Fibroblast of mammary gland (primary cell): ENCODE measurements around the gene GFPT1.
"Not testable (repeated sequence)": the region's sequence is repeated elsewhere in the genome, so short reads cannot be mapped to it uniquely, and the experiment has no call there.

ENCODE experiments used
- DNase-seq: peaks from one replicate; pipeline ENCODE4 v3.0.0-alpha.2; 2010; ENCODE audit warnings: low read depth
- H3K4me3 ChIP-seq: 2 replicates; pipeline ENCODE4 v1.5.1; 2011; ENCODE audit warnings: low read depth, mild to moderate bottlenecking, low read length, moderate library complexity; ENCODE audit not compliant: control insufficient read depth
- CTCF ChIP-seq: conservative IDR thresholded peaks from 2 replicates; pipeline ENCODE4 v1.5.1; 2011; ENCODE audit warnings: low read depth, low read length, inconsistent platforms; ENCODE audit not compliant: control insufficient read depth, insufficient read depth

Gene GFPT1

DNA sequence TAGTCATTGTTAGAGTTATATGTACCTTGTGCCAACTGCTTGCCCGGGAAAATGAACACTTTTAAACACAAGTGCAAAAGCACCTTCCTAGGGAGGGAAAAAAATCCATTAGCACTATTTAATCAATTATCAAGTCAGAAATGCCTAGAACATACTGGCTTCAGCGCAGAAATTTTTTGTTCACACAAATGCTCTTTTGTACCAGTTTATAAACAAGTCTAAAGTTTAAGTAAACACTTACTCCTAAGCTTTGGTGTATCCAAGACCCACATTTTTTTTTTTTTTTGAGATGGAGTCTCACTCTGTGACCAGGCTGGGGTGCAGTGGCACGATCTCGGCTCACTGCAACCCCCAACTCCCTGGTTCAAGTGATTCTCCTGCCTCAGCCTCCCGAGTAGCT lies 30.6 kb downstream of the GFPT1 start:
- DNase-seq = no peak
- no peak overlapping the region for H3K4me3 ChIP-seq
- TF ChIP-seq CTCF = no peak

DNA sequence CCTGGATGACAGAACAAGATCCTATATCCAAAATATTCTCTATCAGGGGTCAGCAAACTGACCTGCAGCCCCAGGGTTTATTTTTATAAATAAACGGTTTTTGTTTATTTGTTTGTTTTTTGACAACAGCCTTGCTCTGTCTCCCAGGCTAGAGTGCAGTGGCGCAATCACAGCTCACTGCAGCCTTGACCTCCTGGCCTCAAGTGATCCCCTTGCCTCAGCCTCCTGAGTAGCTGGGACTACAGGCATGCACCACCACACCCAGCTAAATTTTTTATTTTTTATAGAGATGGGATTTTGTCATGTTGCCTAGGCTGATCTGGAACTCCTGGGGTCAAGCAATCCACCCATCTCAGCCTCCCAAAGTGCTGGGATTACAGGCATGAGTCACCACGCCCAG lies 32.1 kb downstream of the GFPT1 start:
- not testable (repeated sequence) for H3K4me3 ChIP-seq, DNase-seq

GRCh38 chr2:69353360-69353759 lies 33.7 kb downstream of the GFPT1 start:
- TF ChIP-seq CTCF = no peak
- no peak for DNase-seq
- H3K4me3 ChIP-seq = no peak overlapping the region

- H3K4me3 ChIP-seq = no peak overlapping the region
- TF ChIP-seq CTCF = no peak
- no peak for DNase-seq
Observed at GRCh38 chr2:69348781-69349180, 38.2 kb downstream of the GFPT1 start.

DNA sequence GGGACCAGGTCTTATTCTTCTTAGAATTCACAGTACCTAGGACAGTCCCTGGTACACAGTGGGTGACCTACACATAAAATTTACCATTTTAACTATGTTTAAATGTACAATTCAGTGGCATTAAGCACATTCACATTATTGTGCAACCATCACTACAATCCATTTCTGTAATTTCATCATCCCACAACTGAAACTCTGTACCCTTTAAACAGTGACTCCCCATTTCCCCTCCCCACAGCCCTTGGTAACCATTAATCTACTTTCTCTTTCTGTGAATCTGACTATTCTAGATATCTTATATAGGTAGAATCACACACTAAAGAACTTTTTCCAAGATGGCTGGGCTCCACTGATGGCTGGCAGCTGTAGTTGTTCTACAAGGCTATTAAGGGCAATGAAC lies 41.6 kb downstream of the GFPT1 start:
- no peak for TF ChIP-seq CTCF
- no peak for DNase-seq
- no peak overlapping the region for H3K4me3 ChIP-seq

GRCh38 chr2:69344305-69344704 lies 42.7 kb downstream of the GFPT1 start:
- TF ChIP-seq CTCF = no peak
- H3K4me3 ChIP-seq = no peak overlapping the region
- no peak for DNase-seq

DNA sequence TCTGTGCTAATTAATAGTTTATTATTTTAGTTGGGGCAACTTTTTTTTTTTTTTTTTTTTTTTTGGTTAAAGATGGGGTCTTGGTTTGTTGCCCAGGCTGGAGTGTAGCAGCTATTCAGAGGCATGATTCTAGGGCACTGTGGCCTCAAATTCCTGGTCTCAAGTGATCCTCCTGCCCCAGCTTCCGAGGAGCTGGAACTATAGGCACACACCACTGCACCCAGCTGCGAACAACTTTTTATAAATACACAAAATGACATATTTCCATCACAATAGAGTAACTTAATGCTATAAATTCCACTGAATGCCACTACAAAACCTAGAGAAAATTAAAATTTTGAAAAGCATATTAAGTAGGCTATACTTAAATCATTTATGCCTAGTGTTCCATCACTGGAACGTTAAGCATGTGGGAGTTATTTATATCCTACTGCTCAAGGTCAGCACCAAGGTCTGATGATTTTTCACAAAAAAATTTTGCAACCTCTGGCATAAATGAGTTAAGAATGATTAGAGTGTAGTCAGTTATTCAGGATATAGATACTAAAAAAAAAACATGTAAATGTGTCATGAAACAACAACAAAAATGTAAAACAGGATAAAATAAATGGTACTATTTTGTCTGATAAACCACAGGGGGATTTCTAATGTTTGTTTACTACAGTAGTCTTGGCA lies 46.8 kb downstream of the GFPT1 start:
- DNase-seq = peak; percentile 23
- no peak overlapping the region for H3K4me3 ChIP-seq
- TF ChIP-seq CTCF = no peak
